Activated gamma-delta T cell treated with Interleukin-2 at 50 U/mL for 16 hours (primary cell): ENCODE data around the gene PPT2.

Source experiments
- DNase-seq: peaks from one replicate; pipeline ENCODE4 v3.0.0-alpha.2; 2020

PPT2 gene

DNA sequence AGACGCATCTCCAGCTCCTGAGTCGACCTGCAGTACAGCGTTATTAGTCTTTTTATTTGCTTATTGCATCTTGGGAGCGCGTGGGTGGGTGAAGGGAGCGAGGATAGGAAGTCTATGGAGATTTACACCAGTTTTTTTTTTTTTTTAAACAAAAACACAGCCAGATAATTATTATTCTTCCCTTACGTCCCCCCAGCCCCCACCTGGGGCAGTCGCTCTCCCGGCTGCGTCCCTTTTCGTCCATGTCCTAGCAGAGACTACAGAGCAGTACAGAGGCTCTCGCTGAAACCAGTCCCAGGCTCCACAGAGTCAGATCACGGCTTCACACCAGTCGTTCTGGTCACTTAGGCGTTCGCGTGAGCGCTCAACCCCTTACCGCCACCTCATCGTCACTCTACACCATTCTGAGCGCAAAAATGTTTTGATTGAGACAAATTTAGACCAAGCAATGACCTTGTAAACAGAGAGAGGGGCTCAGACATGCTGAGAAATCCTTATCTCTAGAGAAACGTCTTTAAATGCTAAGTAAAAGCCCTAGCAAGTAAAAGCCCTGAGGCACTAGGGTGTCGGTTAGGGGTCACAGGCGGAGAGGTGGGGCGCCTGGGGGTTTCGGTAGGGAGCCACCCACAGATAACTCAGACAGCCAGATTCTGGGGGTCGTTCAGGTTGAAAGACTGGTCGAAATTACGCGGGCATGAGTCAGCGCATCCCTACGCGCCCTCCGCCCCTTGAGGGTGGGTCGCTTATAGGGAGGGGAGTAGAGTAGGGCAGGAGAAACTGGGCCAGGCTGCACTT lies 975 bp upstream of the PPT2 start:
- no peak for DNase-seq

- peak; percentile 62 for DNase-seq
These were observed 697 bp downstream of the PPT2 start for GRCh38 chr6:32154514-32155161.

DNA sequence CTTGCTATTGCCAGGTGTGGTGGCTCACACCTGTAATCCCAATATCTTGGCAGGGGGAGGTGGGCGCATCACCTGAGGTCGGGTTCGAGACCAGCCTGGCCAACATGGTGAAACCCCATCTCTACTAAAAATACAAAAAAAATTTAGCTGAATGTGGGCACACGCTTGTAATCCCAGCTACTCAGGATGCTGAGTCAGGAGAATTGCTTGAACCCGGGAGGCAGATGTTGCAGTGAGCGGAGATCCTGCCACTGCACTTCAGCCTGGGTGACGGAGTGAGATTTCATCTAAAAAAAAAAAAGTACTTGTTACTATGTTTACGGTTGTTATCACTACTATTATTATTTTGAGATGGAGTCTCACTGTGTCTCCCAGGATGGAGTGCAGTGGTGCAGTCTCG lies 3.0 kb downstream of the PPT2 start:
- no peak for DNase-seq

- no peak for DNase-seq
These were observed 4.1 kb downstream of the PPT2 start for GRCh38 chr6:32158052-32158451.

GRCh38 chr6:32163559-32164258 lies 9.8 kb downstream of the PPT2 start:
- DNase-seq = no peak

DNA sequence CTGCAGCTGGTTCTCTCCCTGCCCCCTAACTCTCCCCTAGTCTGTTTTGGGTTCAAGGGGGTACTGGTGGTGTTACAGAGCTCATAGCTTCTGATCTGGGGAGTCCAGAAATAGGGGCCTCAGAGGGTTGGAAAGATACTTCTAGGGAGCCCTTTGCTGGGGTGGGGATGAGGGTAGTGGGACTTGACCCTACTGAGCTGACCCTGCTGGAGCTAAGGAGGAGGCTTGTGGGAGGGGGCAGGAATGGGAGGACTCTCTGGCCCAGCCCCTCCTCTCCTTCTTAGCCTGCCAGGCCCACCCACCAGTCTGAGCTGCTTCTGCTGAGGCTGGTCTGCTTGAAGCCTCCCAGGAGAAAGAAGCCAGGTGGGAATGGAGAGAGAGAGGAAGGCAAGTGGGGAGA lies 10.4 kb downstream of the PPT2 start, which contains the start of gene EGFL8:
TSS of gene EGFL8 (plus strand) at position 301 of the 400 bp plus-strand sequence. CDS start 1,571 bp downstream, outside the sequence.
- no peak for DNase-seq

GRCh38 chr6:32166411-32167061 lies 12.6 kb downstream of the PPT2 start:
- DNase-seq = no peak

GRCh38 chr6:32167154-32167760 lies 13.3 kb downstream of the PPT2 start:
- no peak for DNase-seq

- no peak for DNase-seq
These were observed 13.9 kb downstream of the PPT2 start for GRCh38 chr6:32167761-32168262.

DNA sequence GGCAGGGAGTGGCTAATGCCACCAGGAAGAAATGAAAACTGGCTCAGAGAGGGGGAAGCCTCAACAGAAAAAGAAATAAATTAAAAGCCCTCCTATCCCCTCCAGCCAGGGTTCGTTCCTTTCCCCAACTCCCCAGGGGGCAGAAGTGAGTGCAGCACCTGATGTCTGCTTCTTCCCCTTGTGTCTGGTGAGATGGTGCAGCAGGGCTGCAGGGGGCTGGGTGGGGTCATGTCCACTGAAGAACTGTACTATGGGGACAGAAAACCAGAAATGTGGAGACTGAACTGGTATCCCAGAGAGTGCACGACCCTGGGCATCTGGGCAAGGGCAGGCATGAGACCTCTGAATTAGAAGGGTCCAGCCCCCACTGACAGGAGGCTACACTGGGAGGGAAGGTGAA lies 14.4 kb downstream of the PPT2 start:
- DNase-seq = no peak

- DNase-seq = no peak
These were observed 15.1 kb downstream of the PPT2 start for GRCh38 chr6:32168807-32169591.

GRCh38 chr6:32170294-32170693 lies 16.4 kb downstream of the PPT2 start:
- no peak for DNase-seq

DNA sequence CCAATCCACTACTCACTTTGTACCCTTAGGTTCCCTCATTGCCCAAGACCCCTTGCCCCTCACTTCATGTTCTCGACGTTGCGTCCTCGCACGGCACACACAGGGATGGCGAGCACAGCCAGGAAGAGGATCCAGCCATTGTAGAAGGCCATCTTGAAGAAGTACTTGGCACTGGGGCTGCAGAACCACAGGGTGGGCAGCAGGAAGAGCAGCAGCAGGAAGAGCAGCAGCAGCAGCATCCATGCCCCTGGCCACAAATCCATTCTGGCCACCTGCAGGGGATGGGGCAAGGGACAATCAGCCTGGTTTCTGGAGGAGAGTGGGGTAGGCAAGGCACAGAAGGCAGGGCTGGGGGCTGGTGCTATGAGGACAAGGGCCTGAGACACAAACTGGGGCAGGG lies 17.3 kb downstream of the PPT2 start:
- no peak for DNase-seq

- no peak for DNase-seq
These were observed 19.2 kb downstream of the PPT2 start for GRCh38 chr6:32173051-32173727.

DNA sequence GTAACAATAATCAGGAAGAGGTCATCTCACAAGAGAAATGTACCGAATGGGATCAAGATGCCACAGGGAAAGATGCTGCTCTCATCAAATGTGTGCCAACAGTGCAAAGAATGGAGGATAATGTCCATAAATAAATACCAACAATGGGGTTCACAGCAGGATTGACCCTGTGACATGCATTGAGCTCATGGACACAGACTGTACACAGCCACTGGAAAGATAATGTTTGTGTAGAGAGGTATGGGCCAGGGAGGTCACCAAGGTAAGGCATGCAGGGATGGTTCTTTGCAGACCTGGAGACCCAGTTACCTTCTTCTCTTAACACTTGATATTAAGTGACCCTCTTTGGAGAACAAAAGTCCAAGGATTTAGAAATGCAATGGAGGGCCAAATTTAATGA lies 20.5 kb downstream of the PPT2 start:
- DNase-seq = no peak

DNA sequence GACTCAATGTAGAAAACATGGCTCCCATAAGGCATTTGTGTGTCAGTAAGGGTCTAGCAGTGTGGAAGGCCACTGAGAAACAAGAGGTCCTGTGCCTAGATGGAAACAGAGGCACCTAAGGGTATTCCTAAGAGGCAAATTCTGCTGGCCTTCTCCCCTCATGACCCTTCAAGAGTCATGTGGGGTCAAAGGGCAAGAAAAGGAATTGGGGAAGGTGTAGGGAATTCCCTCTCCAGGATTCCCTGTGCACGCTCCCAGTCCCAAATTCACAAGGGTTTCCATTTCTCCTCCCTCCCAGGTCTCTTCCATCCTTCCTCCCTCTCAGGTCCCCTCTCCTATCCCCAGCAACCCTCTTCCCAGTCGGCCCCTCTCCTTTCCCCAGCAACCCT lies 21.4 kb downstream of the PPT2 start:
- no peak for DNase-seq

- DNase-seq = peak; percentile 97
These were observed 22.0 kb downstream of the PPT2 start, which contains the start of gene AGPAT1 for GRCh38 chr6:32175711-32176475. Gene AGPAT1 (minus strand): TSS chr6:32176084. CDS start chr6:32171496, 4,588 bp downstream.

- no peak for DNase-seq
These were observed 22.7 kb downstream of the PPT2 start for GRCh38 chr6:32176476-32177182.

DNA sequence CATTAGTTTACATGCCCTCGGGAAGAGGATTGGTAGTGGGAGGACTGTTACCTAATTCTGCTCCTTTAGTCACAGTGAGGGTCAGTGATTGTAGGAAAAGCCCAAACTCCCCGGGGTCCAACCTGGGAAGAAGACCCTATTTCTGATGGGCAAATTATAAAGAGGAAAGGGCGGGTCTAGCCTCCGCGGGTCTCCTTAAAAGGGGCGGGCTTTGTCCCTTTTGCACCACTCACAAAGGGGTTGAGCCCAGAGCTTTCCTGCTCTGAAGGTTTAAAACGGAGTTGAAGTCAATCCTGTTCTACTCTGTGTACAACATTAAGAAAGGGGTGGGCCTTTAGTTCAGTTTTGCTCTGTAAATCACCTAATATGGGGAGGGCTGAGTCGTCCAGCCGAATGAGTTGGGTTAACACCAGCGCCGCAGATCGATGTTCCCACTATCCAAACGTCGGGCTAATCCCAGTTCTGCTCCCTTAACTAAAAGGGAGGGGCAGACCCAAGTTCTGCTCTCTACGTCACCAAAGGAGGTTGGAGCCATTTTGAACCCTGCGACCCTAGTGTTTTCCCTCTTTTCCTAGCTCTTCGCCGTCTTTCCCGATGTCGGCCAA lies 23.3 kb downstream of the PPT2 start:
- no peak for DNase-seq
